Brain microvascular endothelial cell (primary cell): Measurements from ENCODE around the gene CTDP1.
A peak's percentile ranks its signal among the peaks of the same experiment; 100 is the strongest.

ENCODE experiments used
- DNase-seq: peaks from one replicate; pipeline ENCODE4 v3.0.0-alpha.2; 2020
- H3K27ac ChIP-seq: fragments of 250-450 bp; sonication (Bioruptor Pico); 2 replicates; pipeline ENCODE4 v1.5.1; 2020; ENCODE audit warnings: mild to moderate bottlenecking, moderate library complexity
- H3K27me3 ChIP-seq: fragments of 250-450 bp; sonication (Bioruptor Pico); replicated peaks from 2 replicates; pipeline ENCODE4 v1.5.1; 2020; ENCODE audit warnings: mild to moderate bottlenecking
- H3K36me3 ChIP-seq: fragments of 250-450 bp; sonication (Bioruptor Pico); replicated peaks from 2 replicates; pipeline ENCODE4 v1.5.1; 2020; ENCODE audit warnings: mild to moderate bottlenecking
- H3K4me3 ChIP-seq: 2 replicates; pipeline ENCODE4 v1.5.1; 2011; ENCODE audit warnings: low read depth, mild to moderate bottlenecking, control low read depth, low read length, moderate library complexity
- CTCF ChIP-seq: IDR thresholded peaks from 2 replicates; pipeline ENCODE4 v1.5.1; 2011; ENCODE audit warnings: low read depth, mild to moderate bottlenecking, moderate library complexity, low read length, control low read depth, inconsistent platforms; ENCODE audit errors: missing control alignments
- in situ Hi-C: cut with HindIII; loops from 2 replicates; pipeline ENCODE4 v1.10.0; 2017; ENCODE audit warnings: low sequenced_read_pairs, low pct_ligation_motif_present

The CTDP1 gene

GRCh38 chr18:79741362-79741700 is 61.7 kb downstream of the CTDP1 start:
- Histone ChIP-seq H3K36me3 (peaks cover 29% of the 10 kb centered on the region), H3K4me3 (no peak overlapping the region), H3K27ac (no peak overlapping the region), H3K27me3 (no peaks in the 10 kb centered on the region)
- DNase-seq: no peak
- no peak for TF ChIP-seq CTCF
- in situ Hi-C loops: no loop called here

GRCh38 chr18:79742076-79742475 is 62.5 kb downstream of the CTDP1 start:
- Histone ChIP-seq H3K4me3 (no peak overlapping the region), H3K27me3 (no peaks in the 10 kb centered on the region), H3K27ac (no peak overlapping the region), H3K36me3 (peaks cover 22% of the 10 kb centered on the region)
- TF ChIP-seq CTCF: no peak
- DNase-seq: no peak
- in situ Hi-C loops: no loop called here

GRCh38 chr18:79744625-79745024 is 65.0 kb downstream of the CTDP1 start:
- Histone ChIP-seq H3K27ac (no peak overlapping the region), H3K27me3 (no peaks in the 10 kb centered on the region), H3K36me3 (peaks cover 12% of the 10 kb centered on the region), H3K4me3 (no peak overlapping the region)
- TF ChIP-seq CTCF: no peak
- in situ Hi-C loops: no loop called here
- no peak for DNase-seq

- no peak overlapping the region for H3K4me3 ChIP-seq
- H3K36me3 ChIP-seq: peaks cover 11% of the 10 kb centered on the region
- H3K27ac ChIP-seq: no peak overlapping the region
- TF ChIP-seq CTCF: no peak
- no peak for DNase-seq
- no peaks in the 10 kb centered on the region for H3K27me3 ChIP-seq
- in situ Hi-C loops: no loop called here
Measured at GRCh38 chr18:79746730-79747129, 67.1 kb downstream of the CTDP1 start.

GRCh38 chr18:79747156-79747845 is 67.7 kb downstream of the CTDP1 start:
- peak; percentile 5 for TF ChIP-seq CTCF
- in situ Hi-C loops: no loop called here
- H3K27ac ChIP-seq: no peak overlapping the region
- DNase-seq: no peak
- H3K4me3 ChIP-seq: no peak overlapping the region
- peaks cover 9% of the 10 kb centered on the region for H3K36me3 ChIP-seq
- H3K27me3 ChIP-seq: no peaks in the 10 kb centered on the region
